Measurements from ENCODE around the gene SLC19A1.

Gene SLC19A1

DNA sequence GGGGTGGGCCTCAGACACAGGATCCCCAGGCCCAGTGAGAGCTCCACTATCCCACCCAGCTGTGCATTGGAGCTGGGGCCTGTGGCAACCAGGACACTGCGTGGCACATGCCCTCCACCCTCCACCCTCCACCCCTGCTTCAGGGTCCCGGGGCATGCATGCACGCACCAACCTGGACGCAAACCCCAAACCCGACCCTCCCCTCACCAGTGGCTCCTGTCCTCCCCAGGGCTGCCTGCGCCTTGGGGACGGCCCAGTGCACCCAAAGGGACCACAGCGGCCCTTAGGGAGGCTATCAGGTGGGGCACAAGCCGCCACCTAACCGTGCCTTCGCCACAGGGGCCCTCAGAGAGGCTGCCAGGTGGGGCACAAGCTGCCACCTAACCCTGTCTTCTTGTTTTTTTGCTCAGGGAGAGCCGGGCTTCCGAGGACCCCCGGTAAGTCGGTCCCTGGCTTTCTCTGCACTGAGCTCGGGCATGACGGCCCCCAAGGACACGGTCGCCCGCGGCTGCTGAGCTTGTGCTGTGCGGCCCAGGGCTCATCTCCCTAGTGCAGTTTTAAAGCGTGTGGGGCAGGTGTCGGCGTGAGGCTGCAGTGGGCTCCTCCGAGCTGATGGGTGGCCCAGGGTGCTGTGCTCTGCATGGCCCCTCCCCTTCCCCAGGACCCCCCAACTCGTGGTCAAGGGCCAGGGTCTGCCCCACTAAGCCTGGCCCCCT, 47.9 kb downstream of the SLC19A1 start:
- DNase-seq (ENCODE audit: low read depth): no peak
- TF ChIP-seq CTCF (conservative IDR thresholded peaks at IDR 0.05; ENCODE audit: low read depth, low read length): no peak
- H3K4me3 ChIP-seq (ENCODE audit: low read length): no peak overlapping the region

DNA sequence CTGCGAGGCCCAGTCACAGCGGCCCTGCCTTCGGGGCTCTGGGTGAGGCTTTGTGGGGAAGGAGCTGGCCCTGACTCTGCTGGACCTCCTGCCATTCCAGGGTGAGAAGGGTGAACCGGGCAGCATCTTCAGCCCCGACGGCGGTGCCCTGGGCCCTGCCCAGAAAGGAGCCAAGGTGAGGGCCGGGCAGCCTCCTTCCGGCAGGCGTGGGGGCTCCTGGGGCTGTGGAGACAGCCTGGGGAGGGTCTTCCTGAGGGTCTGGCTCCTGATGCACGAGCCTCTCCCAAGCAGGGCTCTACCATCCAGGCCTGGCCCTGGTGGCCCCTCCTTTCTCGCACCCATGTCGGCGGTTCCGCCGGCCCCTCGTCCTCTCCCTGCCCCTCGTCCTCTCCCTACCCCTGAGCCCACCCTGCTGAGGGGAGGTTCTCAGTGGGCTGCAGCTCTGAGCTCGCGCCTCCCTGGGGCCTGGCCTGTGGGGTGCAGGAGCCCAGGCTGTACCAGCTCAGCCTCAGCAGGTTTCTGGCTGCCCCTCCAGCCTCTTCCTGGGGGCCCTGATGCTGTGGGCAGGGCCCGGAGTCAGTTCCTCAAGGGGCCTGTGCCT, 48.7 kb downstream of the SLC19A1 start:
- DNase-seq (ENCODE audit: low read depth): no peak
- TF ChIP-seq CTCF (conservative IDR thresholded peaks at IDR 0.05; ENCODE audit: low read depth, low read length): no peak
- no peak overlapping the region for H3K4me3 ChIP-seq (ENCODE audit: low read length)

GRCh38 chr21:45492765-45493164, 49.5 kb downstream of the SLC19A1 start:
- no peak overlapping the region for H3K4me3 ChIP-seq (ENCODE audit: low read length)
- no peak for DNase-seq (ENCODE audit: low read depth)
- no peak for TF ChIP-seq CTCF (conservative IDR thresholded peaks at IDR 0.05; ENCODE audit: low read depth, low read length)

DNA sequence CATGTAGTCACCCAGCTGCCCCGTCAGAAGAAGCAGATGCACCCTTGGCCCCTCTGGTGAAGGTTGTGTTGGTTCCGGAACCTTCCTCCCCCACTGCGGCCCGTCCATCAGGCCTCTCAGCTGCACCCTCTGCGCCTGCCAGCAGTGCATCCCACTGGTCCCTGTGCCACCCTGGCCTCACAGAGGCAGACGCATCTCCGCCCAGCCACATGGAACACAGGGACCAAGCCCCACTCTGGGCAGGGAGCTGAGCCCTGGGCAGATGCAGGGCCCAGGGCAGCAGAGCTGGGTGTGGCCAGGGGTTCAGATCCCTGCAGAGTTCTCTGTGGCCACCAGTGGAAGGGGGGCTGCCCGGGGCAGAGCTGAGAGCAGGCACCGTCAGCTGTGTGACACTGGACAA, 50.6 kb downstream of the SLC19A1 start:
- DNase-seq (ENCODE audit: low read depth): no peak
- TF ChIP-seq CTCF (conservative IDR thresholded peaks at IDR 0.05; ENCODE audit: low read depth, low read length): no peak
- no peak overlapping the region for H3K4me3 ChIP-seq (ENCODE audit: low read length)

DNA sequence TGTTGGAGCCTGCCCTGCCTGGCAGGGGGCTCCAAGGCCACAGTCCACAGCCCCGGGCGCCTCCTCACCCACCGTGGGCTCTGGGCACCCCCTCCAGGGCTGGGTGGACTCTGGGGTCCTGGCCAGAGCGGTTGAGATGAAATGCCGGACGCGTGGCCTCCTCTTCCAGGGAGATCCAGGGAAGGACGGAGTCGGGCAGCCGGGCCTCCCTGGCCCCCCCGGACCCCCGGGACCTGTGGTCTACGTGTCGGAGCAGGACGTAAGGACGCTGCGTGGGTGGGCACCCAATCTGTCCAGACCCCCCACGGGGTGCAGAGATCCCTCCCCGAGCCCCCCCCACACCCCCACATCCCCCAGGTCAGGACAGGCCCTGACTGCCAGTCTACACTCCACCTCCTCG, 51.2 kb downstream of the SLC19A1 start:
- TF ChIP-seq CTCF (conservative IDR thresholded peaks at IDR 0.05; ENCODE audit: low read depth, low read length): no peak
- H3K4me3 ChIP-seq (ENCODE audit: low read length): no peak overlapping the region
- DNase-seq (ENCODE audit: low read depth): no peak

DNA sequence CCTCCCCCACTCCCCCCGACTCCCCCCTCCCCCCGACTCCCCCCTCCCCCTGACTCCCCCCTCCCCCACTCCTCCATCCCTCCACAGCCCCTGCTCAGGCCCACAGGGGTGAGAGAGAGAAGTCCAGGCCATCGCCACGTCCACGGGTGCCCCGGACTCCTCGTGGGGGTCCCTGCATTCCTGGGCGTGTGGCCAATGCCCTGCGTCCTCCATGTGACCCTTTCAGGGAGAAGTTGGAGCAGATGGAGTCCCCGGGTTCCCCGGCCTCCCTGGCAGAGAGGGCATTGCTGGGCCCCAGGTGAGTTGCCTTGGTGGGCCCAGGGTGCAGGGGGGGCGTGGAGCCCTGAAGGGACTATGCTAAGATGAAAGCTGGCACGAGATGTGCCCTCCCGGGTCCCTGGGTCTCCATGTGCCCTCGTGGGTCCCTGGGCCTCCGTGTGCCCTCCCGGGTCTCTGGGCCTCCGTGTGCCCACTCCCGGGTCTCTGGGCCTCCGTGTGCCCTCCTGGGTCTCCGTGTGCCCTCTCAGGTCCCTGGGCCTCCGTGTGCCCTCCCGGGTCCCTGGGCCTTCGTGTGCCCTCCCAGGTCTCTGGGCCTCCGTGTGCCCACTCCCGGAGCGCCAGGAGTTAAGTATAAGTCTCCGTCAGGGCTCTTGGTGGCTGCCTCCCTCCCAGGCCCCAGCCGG, 52.0 kb downstream of the SLC19A1 start:
- TF ChIP-seq CTCF (conservative IDR thresholded peaks at IDR 0.05; ENCODE audit: low read depth, low read length): no peak
- DNase-seq (ENCODE audit: low read depth): no peak
- no peak overlapping the region for H3K4me3 ChIP-seq (ENCODE audit: low read length)

DNA sequence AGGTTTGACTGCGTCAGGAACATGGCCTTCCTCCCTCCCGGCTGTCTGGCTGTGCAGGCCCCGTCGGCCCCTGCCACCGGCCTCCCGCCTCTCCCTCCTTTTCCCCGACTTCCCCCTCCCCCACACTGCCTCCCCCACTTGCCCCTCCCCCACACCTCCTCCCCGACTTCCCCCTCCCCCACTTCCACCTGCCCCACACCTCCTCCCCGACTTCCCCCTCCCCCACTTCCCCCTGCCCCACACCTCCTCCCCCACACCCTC, 52.6 kb downstream of the SLC19A1 start:
- no peak overlapping the region for H3K4me3 ChIP-seq (ENCODE audit: low read length)
- no peak for DNase-seq (ENCODE audit: low read depth)
- TF ChIP-seq CTCF (conservative IDR thresholded peaks at IDR 0.05; ENCODE audit: low read depth, low read length): no peak

All from retinal pigment epithelial cell (primary cell).